GM12878 (cell line): Measurements from ENCODE around the gene NFATC3. TPM values are rescaled to one million over a fixed set of nuclear protein-coding genes. Genes with fewer than 3 reads are reported as not detected.

Source experiments
- ATAC-seq: fragments of 200-7000 bp; cut with Tn5 transposase; 3 replicates; pipeline ENCODE4 v1.9.1; 2020; ENCODE audit warnings: mild to moderate bottlenecking, moderate library complexity
- BruUV-seq: library from RNA; stranded (reverse); fragments of 400-500 nt; replicated peaks from 2 replicates; lab custom pipeline; 2021; lab: Mats Ljungman, UMichigan
- CTCF ChIA-PET: fragments of 300-600 bp; sonication (Branson Sonifier 250); formaldehyde crosslinking; extraction: SDS; loops from one replicate; lab custom pipeline; 2021; ENCODE audit warnings: inconsistent platforms; lab: Yijun Ruan, JAX
- POLR2A ChIA-PET: fragments of 350-600 bp; formaldehyde crosslinking; extraction: SDS; loops from one replicate; lab custom pipeline; 2021; ENCODE audit warnings: inconsistent platforms; lab: Charles Lee
- RAD21 ChIA-PET: fragments of 300-600 bp; sonication (Branson Sonifier 250); formaldehyde crosslinking; loops from one replicate; lab custom pipeline; 2023; ENCODE audit warnings: antibody characterized with exemption; ENCODE audit not compliant: unreplicated experiment; lab: Charles Lee
- SMC1A ChIA-PET: fragments of 300-600 bp; sonication (Branson Sonifier 250); formaldehyde crosslinking; loops from one replicate; lab custom pipeline; 2023; ENCODE audit not compliant: unreplicated experiment, uncharacterized antibody; lab: Charles Lee
- DNase-seq: peaks from one replicate; pipeline ENCODE4 v3.0.0-alpha.2; 2011; ENCODE audit warnings: low read depth, low spot score
- FAIRE-seq: peaks from 3 replicates; lab custom pipeline; 2011; peaks lifted over from hg19 to GRCh38; lab: Jason Lieb, UNC
- H2AFZ ChIP-seq: 2 replicates; pipeline ENCODE4 v1.6.0; 2011; ENCODE audit warnings: low read depth, low read length, control low read depth; ENCODE audit not compliant: control insufficient read depth
- H3K27ac ChIP-seq: 2 replicates; pipeline ENCODE4 v1.5.1; 2011; ENCODE audit warnings: control low read depth; ENCODE audit not compliant: control insufficient read depth, insufficient read depth
- H3K27me3 ChIP-seq, 2 experiments: replicated peaks in 1 of 2; 2 replicates each; pipeline versions ENCODE4 v1.6.0 to v1.6.1; 2011; ENCODE audit warnings: low read length in 1 of 2; ENCODE audit not compliant: control insufficient read depth in 2 of 2, insufficient read depth in 2 of 2
- H3K36me3 ChIP-seq, 2 experiments: 2 replicates each; pipeline ENCODE4 v1.5.1; 2011; ENCODE audit warnings: low read length in 1 of 2; ENCODE audit not compliant: control insufficient read depth in 2 of 2, insufficient read depth in 2 of 2
- H3K4me1 ChIP-seq: 2 replicates; pipeline ENCODE4 v1.6.1; 2011; ENCODE audit warnings: mild to moderate bottlenecking, low read length, moderate library complexity, mixed read lengths; ENCODE audit not compliant: control insufficient read depth, insufficient read depth
- H3K4me2 ChIP-seq: 2 replicates; pipeline ENCODE4 v1.6.0; 2011; ENCODE audit warnings: control low read depth; ENCODE audit not compliant: control insufficient read depth, insufficient read depth
- H3K4me3 ChIP-seq: fragments of 200-600 bp; sonication (generic); 2 replicates; pipeline ENCODE4 v1.5.1; 2016
- H3K79me2 ChIP-seq: 2 replicates; pipeline ENCODE4 v1.6.0; 2011; ENCODE audit warnings: low read length; ENCODE audit not compliant: control insufficient read depth, insufficient read depth
- H3K9ac ChIP-seq: 2 replicates; pipeline ENCODE4 v1.8.0; 2011; ENCODE audit warnings: low read length, control low read depth, mixed read lengths; ENCODE audit not compliant: control insufficient read depth, insufficient read depth
- H3K9me3 ChIP-seq: replicated peaks from 3 replicates; pipeline ENCODE4 v1.5.1; 2011; ENCODE audit warnings: mild to moderate bottlenecking, low read length; ENCODE audit not compliant: control insufficient read depth, insufficient read depth
- H4K20me1 ChIP-seq: 2 replicates; pipeline ENCODE4 v1.6.0; 2011; ENCODE audit not compliant: control insufficient read depth, insufficient read depth
- ATF7 ChIP-seq: fragments of 450-650 bp; IDR thresholded peaks from 2 replicates; pipeline ENCODE4 v1.6.1; 2016; ENCODE audit warnings: low read depth, mild to moderate bottlenecking
- CBFB ChIP-seq: IDR thresholded peaks from 2 replicates; pipeline ENCODE4 v1.6.1; 2016; ENCODE audit warnings: antibody characterized with exemption, low read depth
- CHD4 ChIP-seq: fragments of 200-600 bp; sonication (generic); IDR thresholded peaks from 2 replicates; pipeline ENCODE4 v1.6.1; 2016; ENCODE audit warnings: mild to moderate bottlenecking
- CREM ChIP-seq: IDR thresholded peaks from 2 replicates; pipeline ENCODE4 v1.6.1; 2014; ENCODE audit warnings: antibody characterized with exemption, low read depth
- EZH2 ChIP-seq: IDR thresholded peaks from 2 replicates; pipeline ENCODE4 v1.6.1; 2012; ENCODE audit warnings: low read depth, mild to moderate bottlenecking, control low read depth, inconsistent platforms, low read length, borderline replicate concordance; ENCODE audit not compliant: control insufficient read depth
- GABPA ChIP-seq: IDR thresholded peaks from 2 replicates; pipeline ENCODE4 v1.6.1; 2014; ENCODE audit warnings: antibody characterized with exemption, low read depth, mild to moderate bottlenecking, inconsistent platforms
- GATAD2B ChIP-seq: fragments of 450-650 bp; conservative IDR thresholded peaks from 2 replicates; pipeline ENCODE4 v1.6.1; 2017; ENCODE audit warnings: low read depth, mild to moderate bottlenecking, moderate library complexity
- JUNB ChIP-seq: IDR thresholded peaks from 2 replicates; pipeline ENCODE4 v1.6.1; 2016; ENCODE audit warnings: antibody characterized with exemption, mild to moderate bottlenecking
- MTA2 ChIP-seq: fragments of 450-650 bp; IDR thresholded peaks from 2 replicates; pipeline ENCODE4 v1.6.1; 2016; ENCODE audit warnings: low read depth, mild to moderate bottlenecking, moderate library complexity
- POU2F2 ChIP-seq: IDR thresholded peaks from 3 replicates; pipeline ENCODE4 v1.6.1; 2011; ENCODE audit warnings: low read depth, mild to moderate bottlenecking, low read length, borderline replicate concordance
- RB1 ChIP-seq: fragments of 450-650 bp; formaldehyde crosslinking; IDR thresholded peaks from 2 replicates; pipeline ENCODE4 v1.6.1; 2017; ENCODE audit warnings: mild to moderate bottlenecking, borderline replicate concordance
- SMARCA5 ChIP-seq: fragments of 450-650 bp; IDR thresholded peaks from 2 replicates; pipeline ENCODE4 v1.6.1; 2017; ENCODE audit warnings: mild to moderate bottlenecking
- SREBF1 ChIP-seq: IDR thresholded peaks from 2 replicates; pipeline ENCODE4 v1.6.1; 2012; ENCODE audit warnings: mild to moderate bottlenecking, low read length
- SREBF2 ChIP-seq: IDR thresholded peaks from 2 replicates; pipeline ENCODE4 v1.6.1; 2012; ENCODE audit warnings: mild to moderate bottlenecking, low read length
- ZZZ3 ChIP-seq: IDR thresholded peaks from 2 replicates; pipeline ENCODE4 v1.6.1; 2011; ENCODE audit warnings: low read depth; ENCODE audit not compliant: control insufficient read depth, insufficient read length
- WGBS: methylation state at CpG from one replicate; pipeline ENCODE4 v1.1.6; 2016; ENCODE audit warnings: low lambda C conversion rate; ENCODE audit not compliant: insufficient replicate concordance, insufficient coverage; ENCODE audit errors: missing lambda C conversion rate; 5-methylcytosine and 5-hydroxymethylcytosine counted together
- in situ Hi-C: fragments of 300-500 bp; cut with MboI; formaldehyde crosslinking; loops from 9 replicates; pipeline ENCODE4 v1.14.3; 2018; ENCODE audit warnings: mixed read lengths
- intact Hi-C: fragments of 100-400 bp; cut with micrococcal nuclease; formaldehyde crosslinking; loops from one replicate; pipeline ENCODE4 v1.14.2; 2022; ENCODE audit not compliant: unreplicated experiment
- polyA plus RNA-seq, 11 experiments: library from polyadenylated mRNA; depleted of rRNA in 4 of 11; unstranded in 6 of 11; stranded (reverse) in 5 of 11; fragments of >200 nt; fragmentation: Nextera tagmentation in 4 of 11; fragmentation: Illumina TruSeq in 1 of 11; extraction: Ambion mirVana in 4 of 11; extraction: Trizol in 1 of 11; gene quantifications; 1 replicate in 1 of 11; 2 replicates in 10 of 11; pipeline versions ENCODE4 v1.2.1 to v1.2.3, GENCODE V29; 2011 to 2016; ENCODE audit warnings: inconsistent platforms in 2 of 11, missing spikeins in 2 of 11, low read depth in 1 of 11
- total RNA-seq, 4 experiments: library from RNA; depleted of rRNA in 3 of 4; stranded (reverse); fragments of >200 nt in 3 of 4; fragmentation: Illumina TruSeq in 1 of 4; extraction: Trizol in 1 of 4; gene quantifications; 2 replicates each; pipeline versions ENCODE4 v1.2.1 to v1.2.3, GENCODE V29; 2013 to 2021
- TF ChIP-seq, protein P1 (sequence below): fragments of 450-650 bp; formaldehyde crosslinking; IDR thresholded peaks from 2 replicates; pipeline ENCODE4 v1.5.0; 2022; ENCODE audit warnings: mild to moderate bottlenecking, missing genetic modification characterization
- TF ChIP-seq, protein P2 (sequence below): fragments of 450-650 bp; IDR thresholded peaks from 2 replicates; pipeline ENCODE4 v1.6.1; 2014; ENCODE audit warnings: mild to moderate bottlenecking

Gene NFATC3
- total and polyA plus RNA-seq, 10 of the 15 experiments (the other 5 are each of a cell fraction or from before 2014, with no cell fraction given): 4.2 to 37.6 (median 24.9) TPM

DNA sequence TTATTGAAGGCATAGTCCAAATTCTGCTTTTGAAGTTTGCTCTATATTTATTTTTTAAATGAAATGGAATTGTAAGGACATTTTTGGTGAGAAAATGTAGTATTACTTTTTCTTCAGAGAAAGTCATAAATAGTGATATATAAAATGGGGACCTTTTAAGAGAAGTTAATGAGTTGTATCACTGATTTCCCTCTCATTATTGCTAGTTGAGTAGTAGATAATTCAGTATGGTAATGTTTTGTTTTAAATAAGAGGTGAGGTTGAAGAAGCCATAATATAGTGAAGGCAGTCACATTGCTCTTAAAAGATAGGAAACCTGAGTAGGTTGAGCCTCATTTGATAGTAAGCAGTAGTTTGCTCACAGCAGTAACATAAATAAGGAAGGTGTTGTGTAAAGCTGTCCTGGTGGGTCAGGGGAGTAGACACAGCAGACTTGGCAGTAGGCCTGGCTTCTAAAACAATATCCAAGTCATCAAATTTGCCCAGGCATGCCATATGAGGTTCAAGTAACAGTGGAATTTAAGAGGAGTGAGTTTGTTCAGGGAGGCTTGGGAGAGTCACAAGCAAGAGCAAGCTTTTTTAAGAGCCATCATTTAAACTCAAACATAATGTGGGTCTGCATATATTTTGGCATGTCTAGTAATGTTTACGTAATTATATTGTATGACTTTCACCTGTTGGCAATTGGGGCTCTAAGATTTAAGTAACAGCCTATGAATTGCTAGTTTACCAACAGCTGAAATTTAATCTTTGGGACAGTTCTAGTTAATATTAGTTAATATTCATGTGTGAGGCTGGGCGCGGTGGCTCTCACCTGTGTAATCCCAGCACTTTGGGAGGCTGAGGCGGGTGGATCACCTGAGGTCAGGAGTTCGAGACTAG, 6.5 kb downstream of the NFATC3 start:
- no peak for TF ChIP-seq EZH2
- TF ChIP-seq SREBF2: no peak
- TF ChIP-seq SMARCA5: no peak
- TF ChIP-seq SREBF1: no peak
- TF ChIP-seq JUNB: no peak
- TF ChIP-seq MTA2: no peak
- no peak for TF ChIP-seq CREM
- TF ChIP-seq POU2F2: no peak
- TF ChIP-seq RB1: no peak
- TF ChIP-seq, protein P1, sequence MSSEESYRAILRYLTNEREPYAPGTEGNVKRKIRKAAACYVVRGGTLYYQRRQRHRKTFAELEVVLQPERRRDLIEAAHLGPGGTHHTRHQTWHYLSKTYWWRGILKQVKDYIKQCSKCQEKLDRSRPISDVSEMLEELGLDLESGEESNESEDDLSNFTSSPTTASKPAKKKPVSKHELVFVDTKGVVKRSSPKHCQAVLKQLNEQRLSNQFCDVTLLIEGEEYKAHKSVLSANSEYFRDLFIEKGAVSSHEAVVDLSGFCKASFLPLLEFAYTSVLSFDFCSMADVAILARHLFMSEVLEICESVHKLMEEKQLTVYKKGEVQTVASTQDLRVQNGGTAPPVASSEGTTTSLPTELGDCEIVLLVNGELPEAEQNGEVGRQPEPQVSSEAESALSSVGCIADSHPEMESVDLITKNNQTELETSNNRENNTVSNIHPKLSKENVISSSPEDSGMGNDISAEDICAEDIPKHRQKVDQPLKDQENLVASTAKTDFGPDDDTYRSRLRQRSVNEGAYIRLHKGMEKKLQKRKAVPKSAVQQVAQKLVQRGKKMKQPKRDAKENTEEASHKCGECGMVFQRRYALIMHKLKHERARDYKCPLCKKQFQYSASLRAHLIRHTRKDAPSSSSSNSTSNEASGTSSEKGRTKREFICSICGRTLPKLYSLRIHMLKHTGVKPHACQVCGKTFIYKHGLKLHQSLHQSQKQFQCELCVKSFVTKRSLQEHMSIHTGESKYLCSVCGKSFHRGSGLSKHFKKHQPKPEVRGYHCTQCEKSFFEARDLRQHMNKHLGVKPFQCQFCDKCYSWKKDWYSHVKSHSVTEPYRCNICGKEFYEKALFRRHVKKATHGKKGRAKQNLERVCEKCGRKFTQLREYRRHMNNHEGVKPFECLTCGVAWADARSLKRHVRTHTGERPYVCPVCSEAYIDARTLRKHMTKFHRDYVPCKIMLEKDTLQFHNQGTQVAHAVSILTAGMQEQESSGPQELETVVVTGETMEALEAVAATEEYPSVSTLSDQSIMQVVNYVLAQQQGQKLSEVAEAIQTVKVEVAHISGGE (CRISPR knock-in tag): no peak
- TF ChIP-seq ATF7: no peak
- no peak for TF ChIP-seq CHD4
- TF ChIP-seq GATAD2B: no peak
- TF ChIP-seq ZZZ3: no peak
- no peak for TF ChIP-seq CBFB
- TF ChIP-seq GABPA: no peak
- TF ChIP-seq, protein P2, sequence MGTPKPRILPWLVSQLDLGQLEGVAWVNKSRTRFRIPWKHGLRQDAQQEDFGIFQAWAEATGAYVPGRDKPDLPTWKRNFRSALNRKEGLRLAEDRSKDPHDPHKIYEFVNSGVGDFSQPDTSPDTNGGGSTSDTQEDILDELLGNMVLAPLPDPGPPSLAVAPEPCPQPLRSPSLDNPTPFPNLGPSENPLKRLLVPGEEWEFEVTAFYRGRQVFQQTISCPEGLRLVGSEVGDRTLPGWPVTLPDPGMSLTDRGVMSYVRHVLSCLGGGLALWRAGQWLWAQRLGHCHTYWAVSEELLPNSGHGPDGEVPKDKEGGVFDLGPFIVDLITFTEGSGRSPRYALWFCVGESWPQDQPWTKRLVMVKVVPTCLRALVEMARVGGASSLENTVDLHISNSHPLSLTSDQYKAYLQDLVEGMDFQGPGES: no peak
- Histone ChIP-seq H3K4me2 (no peak overlapping the region), H3K9ac (no peak overlapping the region), H3K27ac (no peak overlapping the region), H2AFZ (peak overlapping the region; percentile 23; the same call in 1 of the 2 replicates), H3K27me3 (no peaks in the 10 kb centered on the region), H3K4me3 (no peak overlapping the region), H3K79me2 (peaks cover 94% of the 10 kb centered on the region), H3K4me1 (peaks cover 23% of the 10 kb centered on the region), H3K9me3 (no peaks in the 10 kb centered on the region), H4K20me1 (no peaks in the 10 kb centered on the region), H3K36me3 (no peaks in the 10 kb centered on the region)
- ATAC-seq: peak; percentile 11; the same call in 1 of the 3 replicates
- DNase-seq: no peak
- in situ Hi-C loops (loop anchor here (5.0 kb wide), 1 partner anchor 136 kb away; no protein-coding TSS in a partner anchor), intact Hi-C loops (no loop called here)
- WGBS: 100% methylated on average over 5 of the region's 5 CpGs
- BruUV-seq: no TSS peak
- CTCF ChIA-PET: interaction anchor here (0.9 to 7.6 kb wide), 10 partner anchors 8 to 173 kb away, joined by 3 to 72 read pairs (median 4); partner anchors contain the start of gene SLC7A6
- POLR2A ChIA-PET: interaction anchor here (0.5 to 1.6 kb wide), 5 partner anchors 8 to 222 kb away, joined by 4 to 9 read pairs (median 4); no protein-coding TSS in a partner anchor
- SMC1A ChIA-PET: interaction anchor here (0.9 to 4.8 kb wide), 7 partner anchors 15 to 139 kb away, joined by 3 to 45 read pairs (median 8); no protein-coding TSS in a partner anchor
- RAD21 ChIA-PET: interaction anchor here (0.7 to 4.8 kb wide), 5 partner anchors 15 to 138 kb away, joined by 3 to 24 read pairs (median 16); no protein-coding TSS in a partner anchor
- FAIRE-seq: no peak
